SK-N-SH treated with all-trans-retinoic acid at 6 μM for 48 hours (cell line): ENCODE measurements around the gene ENO3.

ENCODE experiments used
- ATAC-seq: fragments of 200-7000 bp; cut with Tn5 transposase; 3 replicates; pipeline ENCODE4 v1.9.1; 2020; ENCODE audit warnings: mild to moderate bottlenecking, moderate library complexity
- BACH2 ChIP-seq: fragments of 250-450 bp; sonication (Bioruptor Pico); IDR thresholded peaks from 2 replicates; pipeline ENCODE4 v1.9.0; 2021; ENCODE audit warnings: mild to moderate bottlenecking, borderline replicate concordance
- CSDC2 ChIP-seq: fragments of 250-450 bp; sonication (Bioruptor Pico); IDR thresholded peaks from 2 replicates; pipeline ENCODE4 v1.5.0; 2020; ENCODE audit warnings: mild to moderate bottlenecking, moderate library complexity
- ESRRG ChIP-seq: fragments of 250-450 bp; sonication (Bioruptor Pico); IDR thresholded peaks from 2 replicates; pipeline ENCODE4 v1.6.1; 2021; ENCODE audit warnings: mild to moderate bottlenecking
- GLIS3 ChIP-seq: fragments of 250-450 bp; sonication (Bioruptor Pico); IDR thresholded peaks from 2 replicates; pipeline ENCODE4 v1.5.0; 2020; ENCODE audit warnings: mild to moderate bottlenecking, moderate library complexity
- ISL1 ChIP-seq: fragments of 250-450 bp; sonication (Bioruptor Pico); IDR thresholded peaks from 2 replicates; pipeline ENCODE4 v2.1.2; 2022; ENCODE audit warnings: mild to moderate bottlenecking, moderate library complexity
- OSR1 ChIP-seq: fragments of 250-450 bp; sonication (Bioruptor Pico); IDR thresholded peaks from 2 replicates; pipeline ENCODE4 v1.8.0; 2022; ENCODE audit warnings: moderate library complexity, mild to moderate bottlenecking, inconsistent platforms
- PPARA ChIP-seq: fragments of 250-450 bp; sonication (Bioruptor Pico); IDR thresholded peaks from 2 replicates; pipeline ENCODE4 v1.5.0; 2020; ENCODE audit warnings: mild to moderate bottlenecking, borderline replicate concordance
- RARB ChIP-seq: fragments of 250-450 bp; sonication (Bioruptor Pico); IDR thresholded peaks from 2 replicates; pipeline ENCODE4 v1.8.0; 2021; ENCODE audit warnings: mild to moderate bottlenecking, moderate library complexity
- SNAI2 ChIP-seq: fragments of 250-450 bp; sonication (Bioruptor Pico); IDR thresholded peaks from 2 replicates; pipeline ENCODE4 v1.5.0; 2020; ENCODE audit warnings: mild to moderate bottlenecking, moderate library complexity
- TCF4 ChIP-seq: fragments of 250-450 bp; sonication (Bioruptor Pico); IDR thresholded peaks from 2 replicates; pipeline ENCODE4 v1.8.0; 2021; ENCODE audit warnings: mild to moderate bottlenecking, moderate library complexity, borderline replicate concordance
- TOX ChIP-seq: fragments of 250-450 bp; sonication (Bioruptor Pico); IDR thresholded peaks from 2 replicates; pipeline ENCODE4 v1.8.0; 2021; ENCODE audit warnings: mild to moderate bottlenecking, moderate library complexity, borderline replicate concordance
- ZC3H10 ChIP-seq: fragments of 250-450 bp; sonication (Bioruptor Pico); IDR thresholded peaks from 2 replicates; pipeline ENCODE4 v1.5.1; 2021; ENCODE audit warnings: mild to moderate bottlenecking, moderate library complexity
- ZFP3 ChIP-seq: fragments of 250-450 bp; sonication (Bioruptor Pico); IDR thresholded peaks from 2 replicates; pipeline ENCODE4 v1.5.0; 2020; ENCODE audit warnings: mild to moderate bottlenecking, moderate library complexity
- ZFP30 ChIP-seq: fragments of 450-650 bp; formaldehyde crosslinking; IDR thresholded peaks from 2 replicates; pipeline ENCODE4 v1.5.0; 2022; ENCODE audit warnings: mild to moderate bottlenecking, moderate library complexity
- ZNF565 ChIP-seq: fragments of 450-650 bp; formaldehyde crosslinking; conservative IDR thresholded peaks from 2 replicates; pipeline ENCODE4 v1.5.0; 2020; ENCODE audit warnings: low read depth, mild to moderate bottlenecking, moderate library complexity
- ZNF8 ChIP-seq: fragments of 450-650 bp; formaldehyde crosslinking; IDR thresholded peaks from 2 replicates; pipeline ENCODE4 v1.5.0; 2020; ENCODE audit warnings: mild to moderate bottlenecking, moderate library complexity
- TF ChIP-seq, protein P1 (sequence below): fragments of 250-450 bp; sonication (Bioruptor Pico); IDR thresholded peaks from 2 replicates; pipeline ENCODE4 v1.5.1; 2020; ENCODE audit warnings: low read depth, mild to moderate bottlenecking, moderate library complexity
- TF ChIP-seq, protein P2 (sequence below): fragments of 250-450 bp; sonication (Bioruptor Pico); IDR thresholded peaks from 2 replicates; pipeline ENCODE4 v1.8.0; 2020; ENCODE audit warnings: mild to moderate bottlenecking, moderate library complexity, borderline replicate concordance
- TF ChIP-seq, protein P3 (sequence below): fragments of 250-450 bp; sonication (Bioruptor Pico); IDR thresholded peaks from 2 replicates; pipeline ENCODE4 v1.5.0; 2020; ENCODE audit warnings: mild to moderate bottlenecking, moderate library complexity
- TF ChIP-seq, protein P4 (sequence below): fragments of 250-450 bp; sonication (Bioruptor Pico); IDR thresholded peaks from 2 replicates; pipeline ENCODE4 v1.5.1; 2021; ENCODE audit warnings: mild to moderate bottlenecking, moderate library complexity

Gene ENO3

DNA sequence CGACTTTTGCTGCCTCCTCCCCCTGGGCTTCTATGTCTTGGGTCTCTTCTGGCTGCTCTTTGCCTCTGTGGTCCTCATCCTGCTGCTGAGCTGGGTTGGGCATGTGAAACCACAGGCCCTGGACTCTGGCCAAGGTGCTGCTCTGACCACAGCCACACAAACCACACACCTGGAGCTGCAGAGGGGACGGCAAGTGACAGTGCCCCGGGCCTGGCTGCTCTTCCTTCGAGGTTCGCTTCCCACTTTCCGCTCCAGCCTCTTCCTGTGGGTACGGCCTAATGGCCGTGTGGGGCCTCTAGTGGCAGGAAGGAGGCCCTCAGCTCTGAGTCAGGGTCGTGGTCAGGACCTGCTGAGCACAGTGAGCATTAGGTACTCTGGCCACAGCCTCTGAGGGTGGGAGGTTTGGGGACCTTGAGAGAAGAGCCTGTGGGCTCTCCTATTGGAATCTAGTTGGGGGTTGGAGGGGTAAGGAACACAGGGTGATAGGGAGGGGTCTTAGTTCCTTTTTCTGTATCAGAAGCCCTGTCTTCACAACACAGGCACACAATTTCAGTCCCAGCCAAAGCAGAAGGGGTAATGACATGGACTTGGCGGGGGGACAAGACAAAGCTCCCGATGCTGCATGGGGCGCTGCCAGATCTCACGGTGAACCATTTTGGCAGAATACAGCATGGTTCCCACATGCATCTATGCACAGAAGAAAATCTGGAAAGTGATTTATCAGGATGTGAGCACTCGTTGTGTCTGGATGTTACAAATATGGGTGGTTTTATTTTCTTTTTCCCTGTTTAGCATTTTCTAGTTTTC lies 16.5 kb upstream of the ENO3 start:
- ATAC-seq, result peak; percentile 79
- no peak for TF ChIP-seq ZNF8
- TF ChIP-seq TCF4, result no peak
- TF ChIP-seq ISL1, result no peak
- TF ChIP-seq PPARA (CRISPR knock-in tag), result no peak
- no peak for TF ChIP-seq ZNF565 (CRISPR knock-in tag)
- TF ChIP-seq RARB (CRISPR knock-in tag), result no peak
- TF ChIP-seq ZFP3 (CRISPR knock-in tag), result no peak
- TF ChIP-seq GLIS3 (CRISPR knock-in tag), result no peak
- TF ChIP-seq ESRRG (CRISPR knock-in tag), result no peak
- TF ChIP-seq OSR1, result no peak
- TF ChIP-seq, protein P1, sequence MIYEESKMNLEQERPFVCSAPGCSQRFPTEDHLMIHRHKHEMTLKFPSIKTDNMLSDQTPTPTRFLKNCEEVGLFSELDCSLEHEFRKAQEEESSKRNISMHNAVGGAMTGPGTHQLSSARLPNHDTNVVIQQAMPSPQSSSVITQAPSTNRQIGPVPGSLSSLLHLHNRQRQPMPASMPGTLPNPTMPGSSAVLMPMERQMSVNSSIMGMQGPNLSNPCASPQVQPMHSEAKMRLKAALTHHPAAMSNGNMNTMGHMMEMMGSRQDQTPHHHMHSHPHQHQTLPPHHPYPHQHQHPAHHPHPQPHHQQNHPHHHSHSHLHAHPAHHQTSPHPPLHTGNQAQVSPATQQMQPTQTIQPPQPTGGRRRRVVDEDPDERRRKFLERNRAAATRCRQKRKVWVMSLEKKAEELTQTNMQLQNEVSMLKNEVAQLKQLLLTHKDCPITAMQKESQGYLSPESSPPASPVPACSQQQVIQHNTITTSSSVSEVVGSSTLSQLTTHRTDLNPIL (CRISPR knock-in tag), result no peak
- no peak for TF ChIP-seq ZFP30 (CRISPR knock-in tag)
- no peak for TF ChIP-seq ZC3H10
- TF ChIP-seq, protein P2, sequence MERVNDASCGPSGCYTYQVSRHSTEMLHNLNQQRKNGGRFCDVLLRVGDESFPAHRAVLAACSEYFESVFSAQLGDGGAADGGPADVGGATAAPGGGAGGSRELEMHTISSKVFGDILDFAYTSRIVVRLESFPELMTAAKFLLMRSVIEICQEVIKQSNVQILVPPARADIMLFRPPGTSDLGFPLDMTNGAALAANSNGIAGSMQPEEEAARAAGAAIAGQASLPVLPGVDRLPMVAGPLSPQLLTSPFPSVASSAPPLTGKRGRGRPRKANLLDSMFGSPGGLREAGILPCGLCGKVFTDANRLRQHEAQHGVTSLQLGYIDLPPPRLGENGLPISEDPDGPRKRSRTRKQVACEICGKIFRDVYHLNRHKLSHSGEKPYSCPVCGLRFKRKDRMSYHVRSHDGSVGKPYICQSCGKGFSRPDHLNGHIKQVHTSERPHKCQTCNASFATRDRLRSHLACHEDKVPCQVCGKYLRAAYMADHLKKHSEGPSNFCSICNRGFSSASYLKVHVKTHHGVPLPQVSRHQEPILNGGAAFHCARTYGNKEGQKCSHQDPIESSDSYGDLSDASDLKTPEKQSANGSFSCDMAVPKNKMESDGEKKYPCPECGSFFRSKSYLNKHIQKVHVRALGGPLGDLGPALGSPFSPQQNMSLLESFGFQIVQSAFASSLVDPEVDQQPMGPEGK, result no peak
- TF ChIP-seq CSDC2 (CRISPR knock-in tag), result no peak
- TF ChIP-seq, protein P3, sequence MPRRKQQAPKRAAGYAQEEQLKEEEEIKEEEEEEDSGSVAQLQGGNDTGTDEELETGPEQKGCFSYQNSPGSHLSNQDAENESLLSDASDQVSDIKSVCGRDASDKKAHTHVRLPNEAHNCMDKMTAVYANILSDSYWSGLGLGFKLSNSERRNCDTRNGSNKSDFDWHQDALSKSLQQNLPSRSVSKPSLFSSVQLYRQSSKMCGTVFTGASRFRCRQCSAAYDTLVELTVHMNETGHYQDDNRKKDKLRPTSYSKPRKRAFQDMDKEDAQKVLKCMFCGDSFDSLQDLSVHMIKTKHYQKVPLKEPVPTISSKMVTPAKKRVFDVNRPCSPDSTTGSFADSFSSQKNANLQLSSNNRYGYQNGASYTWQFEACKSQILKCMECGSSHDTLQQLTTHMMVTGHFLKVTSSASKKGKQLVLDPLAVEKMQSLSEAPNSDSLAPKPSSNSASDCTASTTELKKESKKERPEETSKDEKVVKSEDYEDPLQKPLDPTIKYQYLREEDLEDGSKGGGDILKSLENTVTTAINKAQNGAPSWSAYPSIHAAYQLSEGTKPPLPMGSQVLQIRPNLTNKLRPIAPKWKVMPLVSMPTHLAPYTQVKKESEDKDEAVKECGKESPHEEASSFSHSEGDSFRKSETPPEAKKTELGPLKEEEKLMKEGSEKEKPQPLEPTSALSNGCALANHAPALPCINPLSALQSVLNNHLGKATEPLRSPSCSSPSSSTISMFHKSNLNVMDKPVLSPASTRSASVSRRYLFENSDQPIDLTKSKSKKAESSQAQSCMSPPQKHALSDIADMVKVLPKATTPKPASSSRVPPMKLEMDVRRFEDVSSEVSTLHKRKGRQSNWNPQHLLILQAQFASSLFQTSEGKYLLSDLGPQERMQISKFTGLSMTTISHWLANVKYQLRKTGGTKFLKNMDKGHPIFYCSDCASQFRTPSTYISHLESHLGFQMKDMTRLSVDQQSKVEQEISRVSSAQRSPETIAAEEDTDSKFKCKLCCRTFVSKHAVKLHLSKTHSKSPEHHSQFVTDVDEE (CRISPR knock-in tag), result no peak

DNA sequence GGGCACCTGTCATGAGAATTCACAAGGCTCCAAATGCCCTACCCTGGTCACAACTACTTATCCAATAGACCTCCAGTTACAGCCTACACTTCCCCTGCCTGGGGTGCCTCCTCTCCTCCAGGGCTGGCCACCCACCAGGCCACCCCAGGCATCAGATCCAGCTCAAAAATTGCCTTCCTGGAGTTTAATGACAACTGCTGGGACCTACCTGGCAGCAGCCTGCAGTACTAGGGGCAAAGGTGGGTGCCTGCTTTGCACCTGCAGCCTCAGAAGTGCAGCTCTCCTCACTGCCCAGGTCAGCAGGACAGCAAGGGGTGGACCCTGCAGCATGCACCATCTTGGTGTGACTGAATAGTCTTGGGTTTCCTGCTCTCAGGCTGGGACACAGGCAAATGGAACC lies 15.3 kb upstream of the ENO3 start:
- TF ChIP-seq, protein P1 (CRISPR knock-in tag), result no peak
- TF ChIP-seq TCF4 (no peak), GLIS3 (CRISPR knock-in tag) (no peak), TOX (CRISPR knock-in tag) (no peak), OSR1 (no peak), PPARA (CRISPR knock-in tag) (no peak), ZNF565 (CRISPR knock-in tag) (no peak), BACH2 (CRISPR knock-in tag) (no peak), CSDC2 (CRISPR knock-in tag) (no peak), ZFP3 (CRISPR knock-in tag) (no peak), SNAI2 (CRISPR knock-in tag) (no peak)
- TF ChIP-seq, protein P4, sequence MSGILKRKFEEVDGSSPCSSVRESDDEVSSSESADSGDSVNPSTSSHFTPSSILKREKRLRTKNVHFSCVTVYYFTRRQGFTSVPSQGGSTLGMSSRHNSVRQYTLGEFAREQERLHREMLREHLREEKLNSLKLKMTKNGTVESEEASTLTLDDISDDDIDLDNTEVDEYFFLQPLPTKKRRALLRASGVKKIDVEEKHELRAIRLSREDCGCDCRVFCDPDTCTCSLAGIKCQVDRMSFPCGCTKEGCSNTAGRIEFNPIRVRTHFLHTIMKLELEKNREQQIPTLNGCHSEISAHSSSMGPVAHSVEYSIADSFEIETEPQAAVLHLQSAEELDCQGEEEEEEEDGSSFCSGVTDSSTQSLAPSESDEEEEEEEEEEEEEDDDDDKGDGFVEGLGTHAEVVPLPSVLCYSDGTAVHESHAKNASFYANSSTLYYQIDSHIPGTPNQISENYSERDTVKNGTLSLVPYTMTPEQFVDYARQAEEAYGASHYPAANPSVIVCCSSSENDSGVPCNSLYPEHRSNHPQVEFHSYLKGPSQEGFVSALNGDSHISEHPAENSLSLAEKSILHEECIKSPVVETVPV (CRISPR knock-in tag), result no peak
- TF ChIP-seq, protein P3 (CRISPR knock-in tag), result no peak
- no peak for ATAC-seq
